Osteoblast (primary cell): ENCODE results near the gene IFNA5. TPM values are rescaled to one million over a fixed set of nuclear protein-coding genes. Genes with fewer than 3 reads are reported as not detected.

Experiments
- DNase-seq: peaks from one replicate; pipeline ENCODE4 v3.0.0; 2011; ENCODE audit warnings: low spot score, mixed read lengths; ENCODE audit not compliant: insufficient read length; ENCODE audit errors: missing footprints
- H2AFZ ChIP-seq: 2 replicates; pipeline ENCODE4 v1.6.0; 2011; ENCODE audit warnings: mild to moderate bottlenecking, low read length
- H3K27ac ChIP-seq: 2 replicates; pipeline ENCODE4 v1.5.1; 2011; ENCODE audit warnings: mild to moderate bottlenecking, low read depth, low read length, moderate library complexity
- H3K27me3 ChIP-seq: 2 replicates; pipeline ENCODE4 v1.6.0; 2012; ENCODE audit warnings: mild to moderate bottlenecking, control low read depth, inconsistent platforms, low read length, moderate library complexity; ENCODE audit not compliant: insufficient read depth
- H3K36me3 ChIP-seq: 2 replicates; pipeline ENCODE4 v1.5.1; 2011; ENCODE audit warnings: mild to moderate bottlenecking, low read length, control low read depth, moderate library complexity; ENCODE audit not compliant: insufficient read depth
- H3K4me1 ChIP-seq: 2 replicates; pipeline ENCODE4 v1.5.1; 2011; ENCODE audit warnings: mild to moderate bottlenecking, low read length, control low read depth, moderate library complexity; ENCODE audit not compliant: insufficient read depth
- H3K4me2 ChIP-seq: 2 replicates; pipeline ENCODE4 v1.6.0; 2011; ENCODE audit warnings: mild to moderate bottlenecking, low read length; ENCODE audit not compliant: insufficient read depth
- H3K4me3 ChIP-seq: fragments of 200-600 bp; sonication (generic); 3 replicates; pipeline ENCODE4 v1.5.1; 2012; ENCODE audit warnings: mild to moderate bottlenecking, low read length, inconsistent platforms; ENCODE audit not compliant: insufficient read depth
- H3K79me2 ChIP-seq: 2 replicates; pipeline ENCODE4 v1.6.0; 2012; ENCODE audit warnings: mild to moderate bottlenecking, low read length, control low read depth, inconsistent platforms; ENCODE audit not compliant: insufficient read depth
- H3K9me3 ChIP-seq: 2 replicates; pipeline ENCODE4 v1.5.1; 2011; ENCODE audit warnings: low read depth, low read length, control low read depth
- H4K20me1 ChIP-seq: 2 replicates; pipeline ENCODE4 v1.6.0; 2012; ENCODE audit warnings: mild to moderate bottlenecking, low read length, control low read depth; ENCODE audit not compliant: insufficient read depth
- total RNA-seq: library from RNA; depleted of rRNA; stranded (reverse); fragments of >200 nt; gene quantifications from 2 replicates; pipeline ENCODE4 v1.2.3, GENCODE V29; 2012
- TF ChIP-seq, protein P1 (sequence below): IDR thresholded peaks from 2 replicates; pipeline ENCODE4 v1.5.1; 2011; ENCODE audit warnings: mild to moderate bottlenecking, low read depth, low read length, moderate library complexity; ENCODE audit errors: extremely low read depth

Gene IFNA5
- total RNA-seq, 1 donor: not detected

DNA sequence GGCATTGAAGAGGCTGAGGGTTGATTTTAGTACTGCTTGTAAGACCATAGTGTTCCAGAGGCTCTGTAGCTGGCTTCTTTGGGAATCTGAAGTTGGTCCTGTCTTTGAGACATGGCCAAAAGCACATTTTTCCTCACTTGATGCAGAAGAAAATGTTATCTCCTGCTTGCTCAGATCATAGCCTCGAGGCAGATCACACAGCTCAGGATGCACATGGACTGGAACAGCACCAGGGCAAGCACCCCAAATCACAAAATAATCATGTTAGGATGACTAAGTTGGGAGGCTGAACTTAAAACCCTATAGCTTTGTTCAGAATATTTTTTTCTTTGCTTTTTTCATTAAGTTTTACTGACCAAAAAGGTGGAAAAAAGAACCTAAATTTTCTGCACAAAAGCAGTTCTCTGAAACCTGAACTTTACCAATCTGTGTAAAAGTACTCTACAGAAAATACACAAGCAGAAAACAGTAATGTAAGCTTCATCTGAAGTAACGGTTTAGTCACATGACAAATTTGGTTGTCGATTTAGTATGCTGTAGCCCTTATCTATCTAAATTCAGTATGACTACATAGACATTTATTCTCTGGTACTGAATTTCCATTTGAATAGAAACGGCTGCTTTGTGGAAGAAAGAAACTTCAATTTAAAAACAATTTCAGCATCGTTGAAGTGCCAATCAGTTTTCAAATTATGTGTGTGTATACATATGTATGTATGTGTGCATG lies 26.7 kb upstream of the IFNA5 start:
- Histone ChIP-seq H3K4me2 (peak overlapping the region; percentile 93), H3K79me2 (peaks cover 80% of the 10 kb centered on the region), H3K27ac (peak overlapping the region; percentile 13), H3K27me3 (no peaks in the 10 kb centered on the region), H4K20me1 (peaks cover 47% of the 10 kb centered on the region), H3K9me3 (no peaks in the 10 kb centered on the region), H3K36me3 (peaks cover 16% of the 10 kb centered on the region), H3K4me3 (peak overlapping the region; percentile 25), H3K4me1 (peaks cover 43% of the 10 kb centered on the region), H2AFZ (no peak overlapping the region)
- DNase-seq: peak; percentile 31
- TF ChIP-seq, protein P1, sequence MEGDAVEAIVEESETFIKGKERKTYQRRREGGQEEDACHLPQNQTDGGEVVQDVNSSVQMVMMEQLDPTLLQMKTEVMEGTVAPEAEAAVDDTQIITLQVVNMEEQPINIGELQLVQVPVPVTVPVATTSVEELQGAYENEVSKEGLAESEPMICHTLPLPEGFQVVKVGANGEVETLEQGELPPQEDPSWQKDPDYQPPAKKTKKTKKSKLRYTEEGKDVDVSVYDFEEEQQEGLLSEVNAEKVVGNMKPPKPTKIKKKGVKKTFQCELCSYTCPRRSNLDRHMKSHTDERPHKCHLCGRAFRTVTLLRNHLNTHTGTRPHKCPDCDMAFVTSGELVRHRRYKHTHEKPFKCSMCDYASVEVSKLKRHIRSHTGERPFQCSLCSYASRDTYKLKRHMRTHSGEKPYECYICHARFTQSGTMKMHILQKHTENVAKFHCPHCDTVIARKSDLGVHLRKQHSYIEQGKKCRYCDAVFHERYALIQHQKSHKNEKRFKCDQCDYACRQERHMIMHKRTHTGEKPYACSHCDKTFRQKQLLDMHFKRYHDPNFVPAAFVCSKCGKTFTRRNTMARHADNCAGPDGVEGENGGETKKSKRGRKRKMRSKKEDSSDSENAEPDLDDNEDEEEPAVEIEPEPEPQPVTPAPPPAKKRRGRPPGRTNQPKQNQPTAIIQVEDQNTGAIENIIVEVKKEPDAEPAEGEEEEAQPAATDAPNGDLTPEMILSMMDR: no peak

DNA sequence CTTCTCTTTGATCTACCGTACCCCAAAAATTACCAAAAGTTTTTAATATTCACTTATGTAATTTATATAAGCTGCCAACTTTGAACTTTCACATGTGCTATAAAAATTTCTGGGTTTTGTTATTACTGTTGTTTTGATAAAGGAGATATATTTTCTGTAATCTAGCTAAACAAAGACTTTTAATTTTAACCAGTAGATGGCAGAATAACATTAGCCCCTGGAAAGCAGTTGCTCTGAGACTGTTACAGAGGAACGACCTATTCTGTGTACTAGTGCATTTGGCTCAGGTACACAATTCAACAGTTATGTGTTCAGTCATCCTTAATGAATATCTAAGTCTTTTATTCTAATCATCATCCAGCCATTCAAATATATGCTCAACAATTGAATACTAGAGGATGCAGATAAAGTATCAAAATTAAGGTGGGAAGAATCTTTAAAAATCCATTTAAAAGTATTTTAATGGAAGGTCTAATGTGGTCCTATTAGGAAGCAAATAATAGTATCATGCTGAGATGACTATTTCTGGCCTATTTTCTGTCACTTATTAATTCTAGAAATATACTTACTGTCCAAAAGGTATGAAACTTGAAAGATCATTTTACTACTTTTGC lies 21.5 kb upstream of the IFNA5 start:
- Histone ChIP-seq H3K36me3 (peaks cover 18% of the 10 kb centered on the region), H3K4me2 (no peak overlapping the region), H4K20me1 (peaks cover 34% of the 10 kb centered on the region)

DNA sequence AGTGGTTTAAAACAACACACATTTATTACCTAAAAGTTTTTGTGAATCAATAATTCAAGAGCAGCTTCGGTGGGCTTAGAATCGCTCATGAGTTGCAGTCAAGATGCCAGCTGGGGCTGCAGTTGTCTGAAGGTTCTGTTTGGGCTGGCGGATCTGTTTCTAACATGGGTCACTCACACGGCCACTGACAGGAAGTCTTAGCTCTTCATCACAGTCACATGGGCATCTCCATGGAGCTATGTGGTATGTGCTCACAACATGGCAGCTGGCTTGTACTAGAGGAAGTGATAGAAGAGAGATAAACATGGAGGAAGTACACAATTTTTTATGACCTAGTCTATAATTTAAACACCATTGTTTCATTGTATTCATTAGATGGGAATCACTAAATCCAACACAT lies 18.9 kb upstream of the IFNA5 start:
- H3K36me3 ChIP-seq: peaks cover 18% of the 10 kb centered on the region
- TF ChIP-seq, protein P1: no peak
- H3K79me2 ChIP-seq: peaks cover 41% of the 10 kb centered on the region
- H3K4me1 ChIP-seq: no peaks in the 10 kb centered on the region
- no peak overlapping the region for H3K4me3 ChIP-seq
- H3K27ac ChIP-seq: no peak overlapping the region
- no peaks in the 10 kb centered on the region for H3K9me3 ChIP-seq
- H2AFZ ChIP-seq: no peak overlapping the region
- no peak overlapping the region for H3K4me2 ChIP-seq
- H4K20me1 ChIP-seq: peaks cover 16% of the 10 kb centered on the region
- no peak for DNase-seq
- H3K27me3 ChIP-seq: no peaks in the 10 kb centered on the region

More for the DNA sequence above, 21.5 kb upstream of the IFNA5 start:
- no peak overlapping the region for H2AFZ ChIP-seq
- peaks cover 64% of the 10 kb centered on the region for H3K79me2 ChIP-seq
- no peaks in the 10 kb centered on the region for H3K27me3 ChIP-seq
- peaks cover 13% of the 10 kb centered on the region for H3K4me1 ChIP-seq
- H3K27ac ChIP-seq: no peak overlapping the region
- H3K4me3 ChIP-seq: no peak overlapping the region
- H3K9me3 ChIP-seq: no peaks in the 10 kb centered on the region
- TF ChIP-seq, protein P1: peak; percentile 63
- no peak for DNase-seq

DNA sequence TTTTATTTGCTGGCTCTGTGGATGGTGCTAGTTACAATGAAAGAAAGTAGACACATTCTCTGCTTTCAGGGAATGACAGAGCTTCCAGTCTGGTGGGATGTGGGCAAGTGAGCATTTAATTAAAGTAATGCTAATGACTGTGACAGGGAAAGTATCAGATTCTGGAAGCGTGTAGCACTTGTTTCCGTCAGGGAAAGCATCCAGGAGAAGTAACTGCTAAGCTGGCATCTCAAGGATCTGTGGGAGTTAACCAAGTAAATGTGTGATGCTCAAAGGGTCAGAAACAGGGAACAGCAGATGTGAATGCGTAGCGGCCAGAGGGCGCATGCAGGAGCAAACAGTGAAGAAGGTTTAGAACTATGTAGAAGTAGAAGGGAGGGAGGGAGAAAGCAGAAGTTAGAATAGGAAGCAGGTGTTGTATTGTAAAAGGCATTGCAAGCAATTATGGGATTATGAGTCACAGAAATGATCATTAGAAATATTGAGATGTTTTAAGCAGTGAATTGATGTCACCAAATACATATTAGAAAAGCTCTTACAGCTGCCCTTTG lies 17.9 kb upstream of the IFNA5 start:
- no peak overlapping the region for H3K4me3 ChIP-seq
- H3K9me3 ChIP-seq: no peaks in the 10 kb centered on the region
- TF ChIP-seq, protein P1: no peak
- H3K4me2 ChIP-seq: no peak overlapping the region
- H3K27me3 ChIP-seq: no peaks in the 10 kb centered on the region
- H3K79me2 ChIP-seq: peaks cover 32% of the 10 kb centered on the region
- no peak overlapping the region for H3K27ac ChIP-seq
- H3K36me3 ChIP-seq: peaks cover 18% of the 10 kb centered on the region
- no peak overlapping the region for H2AFZ ChIP-seq
- H3K4me1 ChIP-seq: no peaks in the 10 kb centered on the region
- DNase-seq: no peak
- H4K20me1 ChIP-seq: peaks cover 14% of the 10 kb centered on the region
